GM18511 (cell line): Measurements from ENCODE around the gene POLD2.
"Not testable (repeated sequence)": the region's sequence is repeated elsewhere in the genome, so short reads cannot be mapped to it uniquely, and the experiment has no call there.

Experiments used
- ATAC-seq: cut with Tn5 transposase; IDR thresholded peaks from one replicate; pipeline ENCODE4 v1.9.1; 2021; ENCODE audit warnings: mild to moderate bottlenecking, moderate library complexity; ENCODE audit not compliant: unreplicated experiment

Gene POLD2

GRCh38 chr7:44139311-44140010 is 16.1 kb upstream of the POLD2 start:
- no peak for ATAC-seq

GRCh38 chr7:44138698-44139097 is 15.3 kb upstream of the POLD2 start:
- ATAC-seq, result no peak

GRCh38 chr7:44136731-44137130 is 13.4 kb upstream of the POLD2 start:
- ATAC-seq, result no peak

GRCh38 chr7:44134943-44135628 is 11.7 kb upstream of the POLD2 start:
- no peak for ATAC-seq

- no peak for ATAC-seq
Measured at GRCh38 chr7:44133295-44133694, 9.9 kb upstream of the POLD2 start.

GRCh38 chr7:44132039-44132438 is 8.7 kb upstream of the POLD2 start:
- ATAC-seq, result no peak

- ATAC-seq, result no peak
Measured at GRCh38 chr7:44131173-44132029, 8.1 kb upstream of the POLD2 start.

GRCh38 chr7:44128721-44129582 is 5.6 kb upstream of the POLD2 start:
- no peak for ATAC-seq

- ATAC-seq, result no peak
Measured at GRCh38 chr7:44127161-44127560, 3.8 kb upstream of the POLD2 start.

- not testable (repeated sequence) for ATAC-seq
Measured at GRCh38 chr7:44126574-44126973, 3.2 kb upstream of the POLD2 start.

- no peak for ATAC-seq
Measured at GRCh38 chr7:44124822-44125202, 1.5 kb upstream of the POLD2 start.

- no peak for ATAC-seq
Measured at GRCh38 chr7:44122529-44122928, 819 bp downstream of the POLD2 start.

GRCh38 chr7:44121761-44122420 is 1.5 kb downstream of the POLD2 start:
- ATAC-seq, result no peak

GRCh38 chr7:44120395-44120794 is 3.0 kb downstream of the POLD2 start:
- ATAC-seq, result no peak

- ATAC-seq, result no peak
Measured at GRCh38 chr7:44119829-44120380, 3.4 kb downstream of the POLD2 start.

GRCh38 chr7:44117801-44118429 is 5.4 kb downstream of the POLD2 start:
- no peak for ATAC-seq

- ATAC-seq, result no peak
Measured at GRCh38 chr7:44116789-44117666, 6.3 kb downstream of the POLD2 start.

GRCh38 chr7:44116087-44116788 is 7.1 kb downstream of the POLD2 start:
- no peak for ATAC-seq
